GM19239 (cell line): ENCODE data around the gene RNLS.

Experiments
- DNase-seq: peaks from one replicate; pipeline ENCODE4 v3.0.0; 2011; ENCODE audit warnings: low spot score; ENCODE audit not compliant: insufficient read length
- FAIRE-seq: peaks from 2 replicates; lab custom pipeline; 2011; peaks lifted over from hg19 to GRCh38; lab: Jason Lieb, UNC

RNLS gene

GRCh38 chr10:88555190-88555908, 27.8 kb downstream of the RNLS start:
- FAIRE-seq (no peak), DNase-seq (no peak)

DNA sequence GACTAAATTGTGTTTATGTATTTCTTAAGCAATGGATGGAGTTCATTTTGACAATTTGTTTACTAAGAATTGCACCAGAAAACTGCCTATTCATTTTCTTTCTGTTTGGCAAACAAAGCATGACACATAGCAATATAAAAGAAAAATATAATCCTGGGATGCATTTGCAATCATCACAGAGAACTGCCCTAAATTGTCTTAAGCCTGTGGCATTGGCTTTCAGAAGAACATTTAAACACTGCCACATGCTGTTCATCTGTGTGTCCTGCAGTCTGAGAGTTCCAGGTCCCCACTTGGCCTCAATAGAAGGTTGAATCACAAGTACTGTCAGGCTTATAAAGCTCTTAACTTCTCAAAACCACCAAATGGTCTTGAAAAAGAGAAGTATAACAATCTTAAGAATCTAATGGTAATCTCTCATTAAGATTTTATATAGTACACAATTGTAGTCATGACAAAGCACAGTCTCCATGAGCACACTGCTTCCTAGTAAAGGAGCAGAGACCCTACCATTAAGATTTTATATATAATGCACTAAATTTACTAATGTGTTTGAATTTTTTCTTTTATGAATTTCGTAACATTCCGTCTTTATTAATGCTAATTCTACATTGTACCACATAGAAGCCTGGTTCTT, 29.9 kb downstream of the RNLS start:
- FAIRE-seq: peak; percentile 95

GRCh38 chr10:88551246-88551645, 31.9 kb downstream of the RNLS start:
- FAIRE-seq (no peak), DNase-seq (no peak)

More for the DNA sequence above, 29.9 kb downstream of the RNLS start:
- DNase-seq: peak; percentile 26

DNA sequence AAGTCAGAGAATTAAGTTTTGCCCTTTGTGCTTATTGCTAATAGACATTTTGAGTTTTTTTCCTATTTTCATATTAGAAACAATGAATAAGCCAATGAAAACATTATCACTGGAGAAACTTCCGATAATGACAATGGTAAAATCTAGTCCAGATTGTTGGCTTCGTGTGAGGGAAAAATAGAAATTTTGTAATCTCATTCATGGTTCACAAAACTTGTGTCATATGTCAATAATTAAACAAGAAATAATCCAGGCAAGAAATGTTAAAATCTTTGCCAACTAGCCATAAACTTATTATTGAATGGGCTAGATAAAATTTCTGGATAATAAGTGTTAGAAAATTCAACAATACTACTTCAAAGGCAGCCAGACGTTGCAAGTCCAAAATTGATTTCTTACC, 36.6 kb downstream of the RNLS start:
- no peak for FAIRE-seq
- DNase-seq: no peak

DNA sequence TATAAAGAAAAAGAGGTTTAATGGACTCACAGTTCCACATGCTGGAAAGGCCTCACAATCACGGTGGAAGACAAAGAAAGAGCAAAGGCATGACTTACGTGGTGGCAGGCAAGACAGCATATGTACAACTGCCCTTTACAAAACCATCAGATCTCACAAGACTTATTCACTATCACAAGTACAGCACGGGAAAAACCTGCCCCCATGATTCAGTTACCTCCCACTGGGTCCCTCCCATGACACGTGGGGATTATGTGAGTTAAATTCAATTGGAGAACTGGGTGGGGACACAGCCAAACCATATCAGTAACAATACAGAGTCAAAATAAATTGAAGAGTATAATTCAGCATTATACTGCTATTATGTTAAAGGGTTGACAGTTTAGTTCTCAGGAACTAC, 37.8 kb downstream of the RNLS start:
- FAIRE-seq (no peak), DNase-seq (no peak)

DNA sequence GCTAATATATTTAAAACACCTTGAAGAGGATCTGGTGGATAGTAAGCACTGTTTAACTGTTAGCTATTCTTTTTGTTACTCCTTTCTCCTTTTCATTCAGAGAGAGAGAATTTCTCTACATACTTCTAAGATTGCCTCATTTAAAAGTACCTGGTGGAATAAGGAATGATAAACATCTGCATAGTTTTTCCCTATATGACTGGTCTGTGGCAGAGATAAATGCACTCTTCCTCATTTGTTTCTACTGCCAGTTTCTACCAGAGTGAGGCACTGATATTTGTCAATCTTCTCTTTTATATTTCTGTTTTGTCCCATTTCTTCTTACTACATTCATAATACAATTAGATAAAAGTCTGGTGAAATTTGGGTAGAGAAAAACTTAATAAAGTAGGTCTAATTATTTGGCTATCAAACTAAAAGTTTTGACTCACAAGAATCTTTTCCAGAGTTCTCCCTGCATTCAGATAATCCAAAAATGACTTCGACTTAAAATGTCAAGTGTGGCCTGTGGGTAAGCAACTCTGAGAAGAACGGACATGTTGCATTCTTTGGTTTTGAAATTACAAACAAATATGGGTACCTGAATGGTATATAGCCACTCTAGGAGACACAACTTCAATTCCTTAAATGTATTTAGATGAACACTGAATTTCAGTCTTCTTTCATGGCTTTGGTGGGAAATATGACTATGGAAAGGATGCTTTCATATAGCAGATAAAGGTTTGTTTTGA, 38.8 kb downstream of the RNLS start:
- no peak for DNase-seq
- peak; percentile 87 for FAIRE-seq

- FAIRE-seq: no peak
- DNase-seq: no peak
These were observed 40.6 kb downstream of the RNLS start for GRCh38 chr10:88542522-88542921.

DNA sequence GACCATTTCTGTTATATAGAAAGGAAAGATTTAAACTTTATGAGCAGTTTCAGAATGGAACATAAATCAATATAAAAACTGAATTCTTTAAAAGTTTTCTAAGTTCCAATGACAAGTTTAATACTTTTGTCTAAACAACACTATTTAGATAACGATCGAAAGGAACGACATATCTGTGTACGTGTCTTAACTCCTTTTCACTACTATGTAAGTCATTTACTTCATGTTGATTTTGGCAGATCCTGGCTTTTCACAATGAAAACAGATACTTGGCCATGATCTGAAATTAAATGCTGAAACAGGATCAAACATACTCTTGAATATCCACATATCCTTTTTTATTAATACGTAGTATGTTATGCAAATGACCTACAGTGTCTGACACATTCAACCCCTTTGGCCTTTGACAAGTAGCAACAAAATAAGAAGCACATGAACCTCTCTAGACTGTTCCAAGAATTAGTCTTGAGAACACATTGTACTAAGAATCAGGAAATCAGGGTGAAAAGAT, 41.9 kb downstream of the RNLS start:
- FAIRE-seq: no peak

GRCh38 chr10:88540351-88540750, 42.8 kb downstream of the RNLS start:
- DNase-seq (no peak), FAIRE-seq (no peak)

More for the DNA sequence above, 41.9 kb downstream of the RNLS start:
- DNase-seq: no peak

GRCh38 chr10:88538048-88538447, 45.1 kb downstream of the RNLS start:
- DNase-seq (no peak), FAIRE-seq (no peak)

GRCh38 chr10:88537322-88537721, 45.8 kb downstream of the RNLS start:
- FAIRE-seq: no peak
- no peak for DNase-seq

GRCh38 chr10:88536437-88536836, 46.7 kb downstream of the RNLS start:
- no peak for DNase-seq
- FAIRE-seq: no peak

GRCh38 chr10:88534072-88534665, 48.9 kb downstream of the RNLS start:
- FAIRE-seq: no peak
- DNase-seq: no peak

DNA sequence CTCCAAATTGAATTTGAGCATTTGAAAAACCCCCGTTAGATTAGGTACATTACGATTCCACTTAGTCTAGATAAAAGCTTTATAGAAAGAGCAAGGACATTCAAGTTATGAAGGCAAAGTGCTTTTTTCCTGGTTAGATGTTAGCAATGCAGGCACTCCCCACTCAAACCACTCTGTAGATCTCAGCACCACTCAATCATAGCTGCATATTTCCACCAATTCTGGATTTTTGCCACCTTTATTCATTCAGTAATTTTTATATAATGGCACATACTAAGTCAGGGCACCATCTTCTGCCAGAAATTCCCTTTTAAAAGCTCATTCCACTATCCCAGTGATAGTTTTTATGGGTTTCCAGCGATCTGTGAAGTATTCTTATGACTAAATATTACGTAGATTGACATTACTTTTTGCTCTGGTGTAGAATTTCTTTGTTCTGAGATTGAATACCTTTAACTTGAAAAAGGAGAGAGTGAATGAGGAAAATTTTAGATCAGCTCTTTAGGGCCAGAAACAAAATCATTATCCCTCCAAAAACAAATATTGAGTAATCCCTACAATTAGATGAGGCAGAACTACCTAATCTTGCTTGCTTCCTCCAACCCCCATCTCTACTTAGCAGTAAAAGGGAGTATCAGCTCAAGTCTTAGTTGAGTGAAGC, 51.6 kb downstream of the RNLS start:
- no peak for DNase-seq
- no peak for FAIRE-seq

GRCh38 chr10:88530629-88531391, 52.3 kb downstream of the RNLS start:
- FAIRE-seq: no peak

DNA sequence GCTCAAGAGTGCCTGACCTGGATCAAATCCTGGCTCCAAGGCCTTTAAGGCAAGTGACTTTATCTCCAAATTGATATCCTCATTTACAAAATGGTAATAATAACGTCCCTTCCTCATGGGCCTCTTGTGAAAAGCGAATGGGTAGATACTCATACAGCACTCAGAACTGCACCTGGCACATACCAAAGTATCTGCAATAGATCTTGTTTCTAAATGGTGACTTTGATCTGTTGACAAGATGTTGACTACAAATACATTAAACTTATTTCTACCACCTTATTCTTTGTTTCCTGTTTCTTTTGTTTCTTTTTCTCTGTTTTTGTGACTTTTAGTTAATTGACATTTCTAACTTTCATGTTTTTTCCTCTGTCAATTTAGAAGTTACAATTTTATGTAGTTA, 53.0 kb downstream of the RNLS start:
- DNase-seq (no peak), FAIRE-seq (no peak)

More at GRCh38 chr10:88530629-88531391, 52.3 kb downstream of the RNLS start:
- DNase-seq: no peak

GRCh38 chr10:88528806-88529570, 54.1 kb downstream of the RNLS start:
- DNase-seq: no peak
- FAIRE-seq: no peak

DNA sequence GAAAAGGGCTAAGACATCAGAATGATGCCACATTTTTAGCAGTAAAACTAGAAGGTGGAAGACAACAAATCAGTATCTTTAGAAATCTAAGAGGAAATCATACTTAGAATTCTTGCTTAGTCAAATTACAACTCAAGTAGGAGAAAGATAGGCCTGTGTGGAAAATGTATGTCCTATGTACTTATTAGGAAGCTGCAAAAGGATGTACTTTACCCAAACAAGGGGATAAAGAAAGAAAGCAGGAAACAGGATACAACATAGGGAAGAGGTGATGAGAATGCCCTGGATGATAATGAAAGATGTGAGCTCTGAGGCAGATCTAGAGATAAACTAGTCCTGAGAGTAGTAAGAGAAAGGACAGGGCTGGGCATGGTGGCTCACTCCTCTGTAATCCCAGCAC, 54.9 kb downstream of the RNLS start:
- DNase-seq: no peak
- FAIRE-seq: no peak

DNA sequence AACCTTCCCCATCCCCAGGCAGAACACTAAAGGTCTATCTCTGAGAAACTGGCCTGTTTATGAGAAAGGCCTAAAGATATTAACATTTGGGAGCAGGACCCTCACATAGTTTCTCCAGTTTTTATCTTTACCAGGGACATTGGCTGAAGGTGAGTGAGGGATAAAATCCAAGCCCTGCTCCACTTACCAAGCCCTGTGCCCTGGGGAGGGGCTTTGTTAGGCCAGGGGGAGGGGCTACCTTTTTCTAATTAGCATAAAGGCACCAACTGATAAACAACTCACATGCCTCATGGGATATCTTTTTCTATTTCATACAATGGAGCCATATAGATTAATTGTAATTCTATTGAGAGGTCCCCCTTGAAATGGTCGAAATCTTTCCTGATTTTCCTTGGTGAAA, 55.9 kb downstream of the RNLS start:
- FAIRE-seq (no peak), DNase-seq (no peak)
